GM18526 (cell line): ENCODE results near the gene STARD3.

Source experiments
- POLR2A ChIP-seq: IDR thresholded peaks from 3 replicates; pipeline ENCODE4 v1.6.1; 2011; ENCODE audit not compliant: insufficient read length; ENCODE audit errors: extremely low read depth

STARD3 gene

GRCh38 chr17:39638317-39638716 lies 1.4 kb downstream of the STARD3 start:
- TF ChIP-seq POLR2A: no peak

- TF ChIP-seq POLR2A: no peak
Observed at GRCh38 chr17:39639043-39639442, 2.1 kb downstream of the STARD3 start.

GRCh38 chr17:39639566-39640458 lies 2.9 kb downstream of the STARD3 start:
- TF ChIP-seq POLR2A: no peak

GRCh38 chr17:39640591-39641031 lies 3.7 kb downstream of the STARD3 start:
- no peak for TF ChIP-seq POLR2A

GRCh38 chr17:39641097-39641496 lies 4.2 kb downstream of the STARD3 start:
- no peak for TF ChIP-seq POLR2A

- TF ChIP-seq POLR2A: no peak
Observed at GRCh38 chr17:39641883-39642282, 4.9 kb downstream of the STARD3 start.

GRCh38 chr17:39642291-39643074 lies 5.5 kb downstream of the STARD3 start:
- no peak for TF ChIP-seq POLR2A

GRCh38 chr17:39643271-39643670 lies 6.3 kb downstream of the STARD3 start:
- TF ChIP-seq POLR2A: no peak

- TF ChIP-seq POLR2A: no peak
Observed at GRCh38 chr17:39647256-39647655, 10.3 kb downstream of the STARD3 start.

- TF ChIP-seq POLR2A: no peak
Observed at GRCh38 chr17:39648616-39649366, 11.8 kb downstream of the STARD3 start.

- TF ChIP-seq POLR2A: no peak
Observed at GRCh38 chr17:39650121-39650579, 13.2 kb downstream of the STARD3 start.

GRCh38 chr17:39651923-39652586 lies 15.1 kb downstream of the STARD3 start:
- TF ChIP-seq POLR2A: no peak

- no peak for TF ChIP-seq POLR2A
Observed at GRCh38 chr17:39652587-39653315, 15.8 kb downstream of the STARD3 start.

GRCh38 chr17:39653316-39653661 lies 16.3 kb downstream of the STARD3 start:
- TF ChIP-seq POLR2A: no peak
